ENCODE data around the gene PRAMEF5. TPM values are rescaled to one million over a fixed set of nuclear protein-coding genes. Genes with fewer than 3 reads are reported as not detected.
"Not testable (repeated sequence)": the region's sequence is repeated elsewhere in the genome, so short reads cannot be mapped to it uniquely, and the experiment has no call there.

Gene PRAMEF5
- total RNA-seq, 1 experiment from 2014 or later = not detected

- H3K4me1 ChIP-seq (ENCODE audit: low read length); H2AFZ ChIP-seq (ENCODE audit: low read length); H3K27ac ChIP-seq (ENCODE audit: low read length); H3K4me3 ChIP-seq (ENCODE audit: low read length); H3K9me3 ChIP-seq (ENCODE audit: low read length); DNase-seq; H3K9ac ChIP-seq (ENCODE audit: low read length); H3K79me2 ChIP-seq (ENCODE audit: low read length); H3K36me3 ChIP-seq (ENCODE audit: insufficient read depth, low read length); H4K20me1 ChIP-seq (ENCODE audit: insufficient read depth, low read depth, low read length); H3K27me3 ChIP-seq (ENCODE audit: low read length); H3K4me2 ChIP-seq (ENCODE audit: low read depth, low read length, poor library complexity, severe bottlenecking); H3K9me2 ChIP-seq (replicated peaks; ENCODE audit: insufficient read depth, low read length): not testable (repeated sequence)
These were observed 35.0 kb downstream of the PRAMEF5 start for GRCh38 chr1:13289030-13289429.

- DNase-seq; H3K9me3 ChIP-seq (ENCODE audit: low read length); H3K27me3 ChIP-seq (ENCODE audit: low read length); H3K9me2 ChIP-seq (replicated peaks; ENCODE audit: insufficient read depth, low read length); H3K4me2 ChIP-seq (ENCODE audit: low read depth, low read length, poor library complexity, severe bottlenecking); H4K20me1 ChIP-seq (ENCODE audit: insufficient read depth, low read depth, low read length); H3K36me3 ChIP-seq (ENCODE audit: insufficient read depth, low read length); H2AFZ ChIP-seq (ENCODE audit: low read length); H3K27ac ChIP-seq (ENCODE audit: low read length); H3K4me3 ChIP-seq (ENCODE audit: low read length); H3K4me1 ChIP-seq (ENCODE audit: low read length); H3K9ac ChIP-seq (ENCODE audit: low read length); H3K79me2 ChIP-seq (ENCODE audit: low read length): not testable (repeated sequence)
These were observed 43.4 kb downstream of the PRAMEF5 start for GRCh38 chr1:13297216-13297931.

- H3K9ac ChIP-seq (ENCODE audit: low read length); H3K79me2 ChIP-seq (ENCODE audit: low read length); H3K4me1 ChIP-seq (ENCODE audit: low read length); H3K9me3 ChIP-seq (ENCODE audit: low read length); H3K36me3 ChIP-seq (ENCODE audit: insufficient read depth, low read length); H2AFZ ChIP-seq (ENCODE audit: low read length); DNase-seq; H3K4me3 ChIP-seq (ENCODE audit: low read length); H3K4me2 ChIP-seq (ENCODE audit: low read depth, low read length, poor library complexity, severe bottlenecking); H3K9me2 ChIP-seq (replicated peaks; ENCODE audit: insufficient read depth, low read length); H3K27me3 ChIP-seq (ENCODE audit: low read length); H3K27ac ChIP-seq (ENCODE audit: low read length); H4K20me1 ChIP-seq (ENCODE audit: insufficient read depth, low read depth, low read length): not testable (repeated sequence)
These were observed 44.7 kb downstream of the PRAMEF5 start for GRCh38 chr1:13298699-13299098.

DNA sequence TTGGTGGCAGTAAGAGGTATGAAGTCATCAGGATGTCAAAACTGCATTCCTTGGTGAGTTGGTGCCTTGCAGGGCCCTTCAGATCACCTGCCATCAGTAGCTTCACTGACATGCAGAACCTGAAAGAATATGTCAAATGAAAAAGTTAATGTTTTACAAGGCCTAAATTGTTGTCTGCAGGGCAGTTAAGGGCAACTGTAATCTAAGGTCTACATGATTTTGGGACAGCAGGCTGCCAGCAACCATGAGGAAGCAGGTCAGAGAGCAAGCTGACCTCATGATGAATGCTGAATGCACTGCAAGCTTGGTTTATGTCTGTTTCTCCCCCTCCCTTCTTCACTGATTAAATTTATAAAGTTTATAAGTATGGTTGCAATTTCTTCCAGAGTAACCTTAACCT, 48.2 kb downstream of the PRAMEF5 start:
- not testable (repeated sequence) for H2AFZ ChIP-seq (ENCODE audit: low read length); H3K4me2 ChIP-seq (ENCODE audit: low read depth, low read length, poor library complexity, severe bottlenecking); H3K9me3 ChIP-seq (ENCODE audit: low read length); H3K79me2 ChIP-seq (ENCODE audit: low read length); DNase-seq; H3K9ac ChIP-seq (ENCODE audit: low read length); H3K27ac ChIP-seq (ENCODE audit: low read length); H3K36me3 ChIP-seq (ENCODE audit: insufficient read depth, low read length); H3K9me2 ChIP-seq (replicated peaks; ENCODE audit: insufficient read depth, low read length); H3K4me3 ChIP-seq (ENCODE audit: low read length); H3K27me3 ChIP-seq (ENCODE audit: low read length); H3K4me1 ChIP-seq (ENCODE audit: low read length); H4K20me1 ChIP-seq (ENCODE audit: insufficient read depth, low read depth, low read length)

DNA sequence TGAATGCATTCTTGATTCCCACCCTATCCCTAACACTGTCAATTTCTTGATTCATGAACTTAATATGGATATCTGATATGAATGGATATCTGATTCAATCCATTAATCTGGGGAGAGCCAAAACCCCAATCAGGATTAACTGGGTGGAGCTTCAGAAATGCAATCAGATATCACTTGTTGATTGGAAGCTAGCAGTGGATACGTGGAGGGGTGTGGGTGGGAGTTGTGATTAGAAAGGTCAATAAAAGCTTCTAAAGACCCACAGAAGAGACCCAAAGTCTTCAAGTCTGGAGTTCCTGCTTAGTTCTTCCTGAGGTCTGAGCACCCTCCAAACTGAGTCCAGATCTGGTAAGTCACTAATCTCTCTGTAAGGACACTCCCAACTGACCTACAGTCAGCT, 49.2 kb downstream of the PRAMEF5 start, which contains the start of gene PRAMEF33:
TSS of gene PRAMEF33 (plus strand) at position 301 of the 400 bp plus-strand sequence. CDS start 2,416 bp downstream, outside the sequence.
- H3K9ac ChIP-seq (ENCODE audit: low read length); H3K9me2 ChIP-seq (replicated peaks; ENCODE audit: insufficient read depth, low read length); H3K4me3 ChIP-seq (ENCODE audit: low read length); H3K27ac ChIP-seq (ENCODE audit: low read length); H3K9me3 ChIP-seq (ENCODE audit: low read length); H3K4me2 ChIP-seq (ENCODE audit: low read depth, low read length, poor library complexity, severe bottlenecking); DNase-seq; H2AFZ ChIP-seq (ENCODE audit: low read length); H3K36me3 ChIP-seq (ENCODE audit: insufficient read depth, low read length); H3K27me3 ChIP-seq (ENCODE audit: low read length); H3K4me1 ChIP-seq (ENCODE audit: low read length); H4K20me1 ChIP-seq (ENCODE audit: insufficient read depth, low read depth, low read length); H3K79me2 ChIP-seq (ENCODE audit: low read length): not testable (repeated sequence)

Small RNAs within 50 kb of the gene (small RNA-seq; reads per million reads assigned to genes)
- gene RNU6-771P = not detected

Other genes with a start within 250 kb of the PRAMEF5 start
- not detected in 2 replicates for gene PRAMEF27, start 197.6 kb upstream of the PRAMEF5 start, total RNA-seq (2014; rRNA removed; shearing (Covaris generic); ENCODE audit: low replicate concordance)
- gene HNRNPCL3, start 193.4 kb upstream of the PRAMEF5 start, total RNA-seq (2014; rRNA removed; shearing (Covaris generic); ENCODE audit: low replicate concordance) = not detected in 2 replicates
- not detected in 2 replicates for gene PRAMEF25, start 183.4 kb upstream of the PRAMEF5 start, total RNA-seq (2014; rRNA removed; shearing (Covaris generic); ENCODE audit: low replicate concordance)
- gene HNRNPCL2, start 137.3 kb upstream of the PRAMEF5 start, total RNA-seq (2014; rRNA removed; shearing (Covaris generic); ENCODE audit: low replicate concordance) = not detected in 2 replicates
- not detected in 2 replicates for gene PRAMEF26, start 98.2 kb upstream of the PRAMEF5 start, total RNA-seq (2014; rRNA removed; shearing (Covaris generic); ENCODE audit: low replicate concordance)
- gene HNRNPCL4, start 88.6 kb upstream of the PRAMEF5 start, total RNA-seq (2014; rRNA removed; shearing (Covaris generic); ENCODE audit: low replicate concordance) = not detected in 2 replicates
- gene PRAMEF9, start 82.3 kb upstream of the PRAMEF5 start, total RNA-seq (2014; rRNA removed; shearing (Covaris generic); ENCODE audit: low replicate concordance) = not detected in 2 replicates
- not detected in 2 replicates for gene PRAMEF13, start 52.8 kb upstream of the PRAMEF5 start, total RNA-seq (2014; rRNA removed; shearing (Covaris generic); ENCODE audit: low replicate concordance)
- gene PRAMEF18, start 28.0 kb upstream of the PRAMEF5 start, total RNA-seq (2014; rRNA removed; shearing (Covaris generic); ENCODE audit: low replicate concordance) = not detected in 2 replicates
- not detected in 2 replicates for gene PRAMEF8, start 30.9 kb downstream of the PRAMEF5 start, total RNA-seq (2014; rRNA removed; shearing (Covaris generic); ENCODE audit: low replicate concordance)
- not detected in 2 replicates for gene PRAMEF33, start 49.3 kb downstream of the PRAMEF5 start, total RNA-seq (2014; rRNA removed; shearing (Covaris generic); ENCODE audit: low replicate concordance)
- not detected in 2 replicates for gene PRAMEF15, start 61.4 kb downstream of the PRAMEF5 start, total RNA-seq (2014; rRNA removed; shearing (Covaris generic); ENCODE audit: low replicate concordance)
- gene PRAMEF14, start 92.9 kb downstream of the PRAMEF5 start, total RNA-seq (2014; rRNA removed; shearing (Covaris generic); ENCODE audit: low replicate concordance) = not detected in 2 replicates
- gene PRAMEF19, start 117.7 kb downstream of the PRAMEF5 start, total RNA-seq (2014; rRNA removed; shearing (Covaris generic); ENCODE audit: low replicate concordance) = not detected in 2 replicates
- not detected in 2 replicates for gene PRAMEF17, start 135.4 kb downstream of the PRAMEF5 start, total RNA-seq (2014; rRNA removed; shearing (Covaris generic); ENCODE audit: low replicate concordance)
- gene PRAMEF20, start 156.3 kb downstream of the PRAMEF5 start, total RNA-seq (2014; rRNA removed; shearing (Covaris generic); ENCODE audit: low replicate concordance) = not detected in 2 replicates